Type B pancreatic cell (in vitro differentiated cells): ENCODE data around the gene CPD. TPM values are rescaled to one million over a fixed set of nuclear protein-coding genes. Genes with fewer than 3 reads are reported as not detected.
"Not testable (repeated sequence)": the region's sequence is repeated elsewhere in the genome, so short reads cannot be mapped to it uniquely, and the experiment has no call there.

Experiments
- DNase-seq: peaks from one replicate; pipeline ENCODE4 v3.0.0; 2021; ENCODE audit warnings: mixed read lengths; ENCODE audit not compliant: unreplicated experiment; ENCODE audit errors: extremely low spot score
- H3K27ac Mint-ChIP-seq: 2 replicates; pipeline ENCODE4 v1.8.0; 2021; ENCODE audit warnings: mild to moderate bottlenecking, mixed read lengths
- H3K27me3 Mint-ChIP-seq: 2 replicates; pipeline ENCODE4 v1.8.0; 2021; ENCODE audit warnings: mixed read lengths
- H3K36me3 Mint-ChIP-seq: 2 replicates; pipeline ENCODE4 v1.8.0; 2021; ENCODE audit warnings: mixed read lengths
- H3K4me1 Mint-ChIP-seq: one replicate; pipeline ENCODE4 v1.8.0; 2021; ENCODE audit warnings: mixed read lengths; ENCODE audit not compliant: unreplicated experiment
- H3K4me3 Mint-ChIP-seq: 2 replicates; pipeline ENCODE4 v1.8.0; 2021; ENCODE audit warnings: mild to moderate bottlenecking, mixed read lengths
- H3K9me3 Mint-ChIP-seq: 2 replicates; pipeline ENCODE4 v1.8.0; 2021; ENCODE audit warnings: mixed read lengths
- total RNA-seq: library from RNA; stranded (reverse); gene quantifications from 2 replicates; pipeline ENCODE4 v1.2.1, GENCODE V29; 2021; ENCODE audit warnings: low replicate concordance
- TF ChIP-seq, protein P1 (sequence below): fragments of 200-600 bp; sonication (generic); conservative IDR thresholded peaks from 2 replicates; pipeline ENCODE4 v1.5.0; 2021; ENCODE audit warnings: antibody characterized with exemption, mild to moderate bottlenecking

Gene CPD
- total RNA-seq, 1 donor from 2014 or later, result 71.2 TPM

- no peak overlapping the region for H3K4me3 Mint-ChIP-seq
- DNase-seq, result no peak
- peaks cover 29% of the 10 kb centered on the region for H3K36me3 Mint-ChIP-seq
- H3K4me1 Mint-ChIP-seq, result no peaks in the 10 kb centered on the region
- no peak overlapping the region for H3K27ac Mint-ChIP-seq
- TF ChIP-seq, protein P1, sequence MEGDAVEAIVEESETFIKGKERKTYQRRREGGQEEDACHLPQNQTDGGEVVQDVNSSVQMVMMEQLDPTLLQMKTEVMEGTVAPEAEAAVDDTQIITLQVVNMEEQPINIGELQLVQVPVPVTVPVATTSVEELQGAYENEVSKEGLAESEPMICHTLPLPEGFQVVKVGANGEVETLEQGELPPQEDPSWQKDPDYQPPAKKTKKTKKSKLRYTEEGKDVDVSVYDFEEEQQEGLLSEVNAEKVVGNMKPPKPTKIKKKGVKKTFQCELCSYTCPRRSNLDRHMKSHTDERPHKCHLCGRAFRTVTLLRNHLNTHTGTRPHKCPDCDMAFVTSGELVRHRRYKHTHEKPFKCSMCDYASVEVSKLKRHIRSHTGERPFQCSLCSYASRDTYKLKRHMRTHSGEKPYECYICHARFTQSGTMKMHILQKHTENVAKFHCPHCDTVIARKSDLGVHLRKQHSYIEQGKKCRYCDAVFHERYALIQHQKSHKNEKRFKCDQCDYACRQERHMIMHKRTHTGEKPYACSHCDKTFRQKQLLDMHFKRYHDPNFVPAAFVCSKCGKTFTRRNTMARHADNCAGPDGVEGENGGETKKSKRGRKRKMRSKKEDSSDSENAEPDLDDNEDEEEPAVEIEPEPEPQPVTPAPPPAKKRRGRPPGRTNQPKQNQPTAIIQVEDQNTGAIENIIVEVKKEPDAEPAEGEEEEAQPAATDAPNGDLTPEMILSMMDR, result no peak
- no peaks in the 10 kb centered on the region for H3K9me3 Mint-ChIP-seq
- no peaks in the 10 kb centered on the region for H3K27me3 Mint-ChIP-seq
Observed at GRCh38 chr17:30443721-30444120, 65.0 kb downstream of the CPD start.

- H3K9me3 Mint-ChIP-seq, DNase-seq, H3K27me3 Mint-ChIP-seq, H3K4me3 Mint-ChIP-seq, H3K27ac Mint-ChIP-seq, H3K4me1 Mint-ChIP-seq: not testable (repeated sequence)
- H3K36me3 Mint-ChIP-seq, result peaks cover 38% of the 10 kb centered on the region
Observed at GRCh38 chr17:30446640-30447039, 67.9 kb downstream of the CPD start.

DNA sequence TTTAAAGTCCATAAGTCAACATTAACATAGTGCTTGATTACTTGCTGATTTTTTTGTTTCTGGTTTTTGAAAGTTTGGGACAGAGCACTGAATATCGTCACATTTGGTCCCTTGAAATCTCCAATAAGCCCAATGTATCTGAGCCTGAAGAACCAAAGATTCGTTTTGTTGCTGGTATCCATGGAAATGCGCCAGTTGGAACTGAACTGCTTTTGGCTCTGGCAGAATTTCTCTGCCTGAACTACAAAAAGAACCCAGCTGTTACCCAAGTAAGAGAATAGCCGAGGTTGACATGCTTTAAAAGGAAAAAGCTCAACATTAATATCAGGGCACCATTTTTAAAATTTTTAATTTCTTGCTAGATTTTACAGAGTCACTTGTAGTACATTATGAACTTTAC is 70.8 kb downstream of the CPD start:
- no peaks in the 10 kb centered on the region for H3K27me3 Mint-ChIP-seq
- DNase-seq, result no peak
- no peak overlapping the region for H3K27ac Mint-ChIP-seq
- H3K4me1 Mint-ChIP-seq, result no peaks in the 10 kb centered on the region
- H3K4me3 Mint-ChIP-seq, result no peak overlapping the region
- no peaks in the 10 kb centered on the region for H3K9me3 Mint-ChIP-seq
- TF ChIP-seq, protein P1, result no peak
- peaks cover 42% of the 10 kb centered on the region for H3K36me3 Mint-ChIP-seq

DNA sequence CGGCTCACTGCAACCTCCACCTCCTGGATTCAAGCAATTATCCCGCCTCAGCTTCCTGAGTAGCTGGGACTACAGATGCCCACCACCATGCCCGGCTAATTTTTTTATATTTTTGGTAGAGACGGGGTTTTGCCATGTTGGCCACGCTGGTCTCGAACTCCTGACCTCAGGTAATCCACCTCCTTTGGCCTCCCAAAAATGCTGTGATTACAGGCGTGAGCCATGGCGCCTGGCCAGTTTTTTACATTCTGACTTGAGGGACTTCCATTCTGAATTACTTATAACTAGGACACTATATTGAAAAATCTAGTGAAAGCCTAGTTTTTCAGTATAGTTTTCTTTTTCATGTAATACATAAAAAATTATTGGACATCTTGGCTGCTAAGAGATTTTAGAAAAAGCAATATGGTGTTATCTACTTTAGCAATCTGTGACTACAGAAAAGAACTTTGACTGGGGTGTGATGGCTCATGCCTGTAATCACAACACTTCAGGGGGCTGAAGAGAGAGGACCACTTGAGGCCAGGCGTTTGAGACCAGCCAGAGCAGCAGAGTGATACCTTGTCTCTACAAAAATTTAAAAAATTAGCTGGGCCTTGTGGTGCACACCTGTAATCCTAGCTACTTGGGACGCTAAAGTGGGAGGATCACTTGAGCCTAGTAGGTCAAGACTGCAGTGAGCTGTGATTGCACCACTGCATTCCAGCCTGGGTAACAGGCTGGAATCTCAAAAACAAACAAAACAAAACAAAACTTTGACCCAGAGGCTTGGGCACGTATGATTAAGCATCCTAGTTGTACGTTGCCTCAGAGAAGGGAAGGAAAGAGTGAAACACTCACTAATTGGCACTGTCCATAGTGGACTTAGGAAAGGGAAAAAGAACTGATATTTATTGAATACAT is 71.6 kb downstream of the CPD start:
- TF ChIP-seq, protein P1, result no peak
- Mint-ChIP-seq H3K4me1 (no peaks in the 10 kb centered on the region), H3K27me3 (no peaks in the 10 kb centered on the region), H3K9me3 (no peaks in the 10 kb centered on the region), H3K36me3 (peaks cover 45% of the 10 kb centered on the region), H3K27ac (no peak overlapping the region), H3K4me3 (no peak overlapping the region)
- no peak for DNase-seq

DNA sequence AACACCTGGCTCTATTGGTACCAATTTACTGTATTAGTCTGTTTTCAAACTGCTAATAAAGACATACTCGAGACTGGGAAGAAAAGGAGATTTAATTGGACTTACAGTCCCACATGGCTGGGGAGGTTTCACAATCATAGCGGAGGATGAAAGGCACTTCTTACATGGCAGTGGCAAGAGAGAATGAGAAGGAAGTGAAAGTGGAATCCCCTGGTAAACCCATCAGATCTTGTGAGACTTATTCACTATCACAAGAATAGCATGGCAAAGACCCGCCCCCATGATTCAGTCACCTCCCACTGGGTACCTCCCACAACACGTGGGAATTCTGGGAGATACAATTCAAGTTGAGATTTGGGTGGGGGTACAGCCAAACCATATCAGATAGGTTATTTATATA is 75.9 kb downstream of the CPD start:
- H3K27me3 Mint-ChIP-seq, result no peaks in the 10 kb centered on the region
- DNase-seq, result no peak
- H3K4me1 Mint-ChIP-seq, result no peaks in the 10 kb centered on the region
- peaks cover 43% of the 10 kb centered on the region for H3K36me3 Mint-ChIP-seq
- no peak overlapping the region for H3K4me3 Mint-ChIP-seq
- H3K9me3 Mint-ChIP-seq, result no peaks in the 10 kb centered on the region
- TF ChIP-seq, protein P1, result no peak
- H3K27ac Mint-ChIP-seq, result no peak overlapping the region

GRCh38 chr17:30458371-30458770 is 79.6 kb downstream of the CPD start:
- no peak for DNase-seq
- no peaks in the 10 kb centered on the region for H3K4me1 Mint-ChIP-seq
- H3K27ac Mint-ChIP-seq, result no peak overlapping the region
- TF ChIP-seq, protein P1, result no peak
- H3K4me3 Mint-ChIP-seq, result no peak overlapping the region
- no peaks in the 10 kb centered on the region for H3K9me3 Mint-ChIP-seq
- no peaks in the 10 kb centered on the region for H3K27me3 Mint-ChIP-seq
- H3K36me3 Mint-ChIP-seq, result peaks cover 38% of the 10 kb centered on the region

DNA sequence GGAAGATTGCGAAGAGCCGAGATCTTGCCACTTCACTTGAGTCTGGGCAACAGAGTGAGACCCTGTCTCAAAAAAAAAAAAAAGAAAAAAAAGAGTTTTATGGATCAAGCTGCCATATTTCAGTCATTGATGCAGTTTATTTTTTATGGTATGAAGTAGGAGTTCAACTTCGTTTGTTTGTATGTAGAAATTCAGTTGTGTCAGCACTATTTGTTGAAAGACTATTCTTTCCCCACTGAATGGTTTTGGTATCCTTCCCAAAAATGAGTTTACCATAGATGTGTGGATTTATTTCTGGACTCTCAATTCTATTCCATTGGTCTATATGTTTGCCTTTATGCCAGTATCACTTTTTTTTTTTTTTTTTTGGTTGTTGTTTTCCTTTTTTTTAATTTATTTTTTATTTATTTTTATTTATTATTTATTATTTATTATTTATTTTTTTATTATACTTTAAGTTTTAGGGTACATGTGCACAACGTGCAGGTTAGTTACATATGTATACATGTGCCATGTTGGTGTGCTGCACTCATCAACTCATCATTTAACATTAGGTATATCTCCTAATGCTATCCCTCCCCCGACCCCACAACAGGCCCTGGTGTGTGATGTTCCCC is 80.2 kb downstream of the CPD start:
- not testable (repeated sequence) for H3K27ac Mint-ChIP-seq, H3K4me1 Mint-ChIP-seq, H3K9me3 Mint-ChIP-seq, H3K4me3 Mint-ChIP-seq, DNase-seq, H3K27me3 Mint-ChIP-seq
- peaks cover 38% of the 10 kb centered on the region for H3K36me3 Mint-ChIP-seq
